H1 (cell line): Measurements from ENCODE around the gene FBXO30. TPM values are rescaled to one million over a fixed set of nuclear protein-coding genes. Genes with fewer than 3 reads are reported as not detected.

Source experiments
- CTCF ChIA-PET: fragments of 300-600 bp; sonication (Branson Sonifier 250); formaldehyde crosslinking; loops from one replicate; lab custom pipeline; 2021; ENCODE audit not compliant: partially characterized antibody; lab: Charles Lee
- POLR2A ChIA-PET: fragments of 300-600 bp; sonication (Branson Sonifier 250); formaldehyde crosslinking; loops from one replicate; lab custom pipeline; 2021; ENCODE audit warnings: inconsistent platforms; ENCODE audit not compliant: partially characterized antibody; lab: Charles Lee
- DNase-seq, 2 experiments: peaks; one replicate each; pipeline versions ENCODE4 v3.0.0 to v3.0.0-alpha.2; 2010 to 2022; ENCODE audit warnings: low spot score in 2 of 2, low read depth in 1 of 2, mixed read lengths in 1 of 2
- FAIRE-seq: peaks from 2 replicates; lab custom pipeline; 2011; peaks lifted over from hg19 to GRCh38; lab: Jason Lieb, UNC
- H2AFZ ChIP-seq: 2 replicates; pipeline ENCODE4 v1.8.1; 2012; ENCODE audit warnings: low read length, inconsistent platforms
- H2AK5ac ChIP-seq: 2 replicates; pipeline ENCODE4 v1.6.1; 2013; ENCODE audit warnings: low read depth, low read length
- H2BK120ac ChIP-seq: replicated peaks from 2 replicates; pipeline ENCODE3; 2013; ENCODE audit warnings: low read depth, low read length, inconsistent platforms
- H2BK12ac ChIP-seq: 2 replicates; pipeline ENCODE4 v1.6.1; 2013; ENCODE audit warnings: low read depth, low read length
- H2BK15ac ChIP-seq: 2 replicates; pipeline ENCODE4 v1.6.1; 2013; ENCODE audit warnings: low read length
- H2BK20ac ChIP-seq: 2 replicates; pipeline ENCODE4 v1.6.1; 2013; ENCODE audit warnings: low read length
- H2BK5ac ChIP-seq: 2 replicates; pipeline ENCODE4 v1.6.1; 2013; ENCODE audit warnings: low read depth, low read length
- H3K14ac ChIP-seq: 2 replicates; pipeline ENCODE4 v1.6.1; 2013; ENCODE audit warnings: inconsistent platforms; ENCODE audit not compliant: insufficient read length
- H3K18ac ChIP-seq: 2 replicates; pipeline ENCODE4 v1.6.1; 2013; ENCODE audit warnings: low read length; ENCODE audit errors: extremely low read depth
- H3K23ac ChIP-seq: 2 replicates; pipeline ENCODE4 v1.6.1; 2013; ENCODE audit warnings: inconsistent platforms; ENCODE audit not compliant: insufficient read length
- H3K23me2 ChIP-seq: 2 replicates; pipeline ENCODE4 v1.6.1; 2013; ENCODE audit warnings: low read depth, low read length
- H3K27ac ChIP-seq: 2 replicates; pipeline ENCODE4 v1.6.1; 2011; ENCODE audit warnings: low read depth, low read length, inconsistent platforms
- H3K27me3 ChIP-seq, 4 experiments: replicated peaks in 1 of 4; 1 replicate in 1 of 4; 2 replicates in 3 of 4; pipeline versions ENCODE4 v1.6.1 to v1.8.1; 2011 to 2013; ENCODE audit warnings: low read length in 3 of 4, mild to moderate bottlenecking in 3 of 4, inconsistent platforms in 2 of 4, mixed read lengths in 2 of 4, moderate library complexity in 1 of 4; ENCODE audit not compliant: control insufficient read depth in 3 of 4, insufficient read depth in 3 of 4; ENCODE audit errors: extremely low read depth in 1 of 4
- H3K36me3 ChIP-seq, 4 experiments: 2 replicates each; pipeline versions ENCODE4 v1.6.1 to v1.8.1; 2011 to 2013; ENCODE audit warnings: mild to moderate bottlenecking in 4 of 4, low read length in 3 of 4, moderate library complexity in 2 of 4, control low read depth in 1 of 4, inconsistent platforms in 1 of 4; ENCODE audit not compliant: insufficient read depth in 4 of 4, control insufficient read depth in 2 of 4
- H3K4ac ChIP-seq: replicated peaks from 2 replicates; pipeline ENCODE3; 2013; ENCODE audit warnings: low read length, low read depth, mixed read lengths, inconsistent platforms; ENCODE audit not compliant: insufficient read length
- H3K4me1 ChIP-seq, 4 experiments: replicated peaks in 1 of 4; 1 replicate in 1 of 4; 2 replicates in 3 of 4; pipeline versions ENCODE4 v1.6.1 to v1.8.1; 2011 to 2013; ENCODE audit warnings: low read length in 3 of 4, inconsistent platforms in 2 of 4, mixed read lengths in 1 of 4; ENCODE audit not compliant: insufficient read depth in 4 of 4, control insufficient read depth in 3 of 4
- H3K4me2 ChIP-seq, 2 experiments: 2 replicates each; pipeline versions ENCODE4 v1.6.1 to v1.8.1; 2011 to 2013; ENCODE audit warnings: low read depth in 2 of 2, low read length in 2 of 2, control low read depth in 1 of 2, inconsistent platforms in 1 of 2, mild to moderate bottlenecking in 1 of 2; ENCODE audit not compliant: insufficient read depth in 1 of 2
- H3K4me3 ChIP-seq, 4 experiments: fragments of 200-600, 300-600 bp in 1 of 4; sonication (generic), shearing (Covaris generic), sonication (Bioruptor Twin) in 1 of 4; 2 replicates each; pipeline versions ENCODE4 v1.5.1 to v1.8.1; 2011 to 2016; ENCODE audit warnings: low read length in 4 of 4, low read depth in 3 of 4, control low read depth in 2 of 4, inconsistent platforms in 2 of 4, mild to moderate bottlenecking in 2 of 4, mixed read lengths in 1 of 4, moderate library complexity in 1 of 4; ENCODE audit not compliant: insufficient read depth in 2 of 4; ENCODE audit errors: extremely low read depth in 1 of 4
- H3K56ac ChIP-seq: replicated peaks from 2 replicates; pipeline ENCODE3; 2013; ENCODE audit warnings: low read depth, mild to moderate bottlenecking, mixed read lengths, low read length, inconsistent platforms; ENCODE audit not compliant: insufficient read length
- H3K79me1 ChIP-seq: 2 replicates; pipeline ENCODE4 v1.6.1; 2013; ENCODE audit warnings: low read depth, low read length, control low read depth
- H3K79me2 ChIP-seq, 2 experiments: 2 replicates each; pipeline versions ENCODE4 v1.6.1 to v1.8.1; 2012 to 2013; ENCODE audit warnings: low read length in 2 of 2, mild to moderate bottlenecking in 2 of 2, inconsistent platforms in 1 of 2; ENCODE audit not compliant: insufficient read depth in 2 of 2, control insufficient read depth in 1 of 2
- H3K9ac ChIP-seq, 4 experiments: replicated peaks in 1 of 4; 1 replicate in 1 of 4; 2 replicates in 3 of 4; pipeline versions ENCODE4 v1.6.1 to v1.8.1; 2011 to 2013; ENCODE audit warnings: low read depth in 3 of 4, low read length in 3 of 4, control low read depth in 2 of 4, mild to moderate bottlenecking in 2 of 4, moderate library complexity in 2 of 4, inconsistent platforms in 1 of 4; ENCODE audit errors: extremely low read depth in 1 of 4
- H3K9me3 ChIP-seq, 2 experiments: 2 replicates each; pipeline versions ENCODE4 v1.6.1 to v1.8.1; 2012 to 2013; ENCODE audit warnings: mild to moderate bottlenecking in 2 of 2, moderate library complexity in 2 of 2, control low read depth in 1 of 2, inconsistent platforms in 1 of 2, low read depth in 1 of 2, low read length in 1 of 2, mixed read lengths in 1 of 2; ENCODE audit not compliant: insufficient read depth in 2 of 2
- H4K20me1 ChIP-seq, 2 experiments: replicated peaks in 1 of 2; 2 replicates each; pipeline versions ENCODE3 to v1.8.1; 2011 to 2013; ENCODE audit warnings: inconsistent platforms in 2 of 2, low read length in 2 of 2, mild to moderate bottlenecking in 1 of 2; ENCODE audit not compliant: insufficient read depth in 2 of 2, control insufficient read depth in 1 of 2
- H4K5ac ChIP-seq: 2 replicates; pipeline ENCODE4 v1.6.1; 2013; ENCODE audit warnings: low read length, low read depth, mixed read lengths, inconsistent platforms; ENCODE audit not compliant: insufficient read length
- H4K8ac ChIP-seq: 2 replicates; pipeline ENCODE4 v1.8.0; 2013; ENCODE audit warnings: mild to moderate bottlenecking, moderate library complexity, low read length, inconsistent platforms; ENCODE audit not compliant: insufficient read depth; ENCODE audit errors: extremely low read depth
- H4K91ac ChIP-seq: replicated peaks from 2 replicates; pipeline ENCODE3; 2013; ENCODE audit warnings: low read length, mixed read lengths, inconsistent platforms; ENCODE audit not compliant: insufficient read length
- BACH1 ChIP-seq: IDR thresholded peaks from 2 replicates; pipeline ENCODE4 v1.6.1; 2012; ENCODE audit warnings: low read length, improper control_type of control experiment
- CBX5 ChIP-seq: fragments of 300-800, 300-1000 bp; sonication (generic); IDR thresholded peaks from 2 replicates; pipeline ENCODE4 v1.7.1; 2016; ENCODE audit warnings: antibody characterized with exemption, low read length, low read depth
- CEBPB ChIP-seq: IDR thresholded peaks from 2 replicates; pipeline ENCODE4 v1.6.1; 2012; ENCODE audit warnings: low read depth, low read length
- CHD1 ChIP-seq: IDR thresholded peaks from 2 replicates; pipeline ENCODE4 v1.6.1; 2012; ENCODE audit warnings: low read depth, low read length, improper control_type of control experiment
- EP300 ChIP-seq, 2 experiments: IDR thresholded peaks; 1 replicate in 1 of 2; 2 replicates in 1 of 2; pipeline ENCODE4 v1.6.1; 2011 to 2012; ENCODE audit warnings: low read depth in 2 of 2, low read length in 2 of 2, mild to moderate bottlenecking in 2 of 2, borderline replicate concordance in 1 of 2, inconsistent platforms in 1 of 2, moderate library complexity in 1 of 2
- KDM1A ChIP-seq: fragments of 200-600, 300-600 bp; sonication (generic); IDR thresholded peaks from 2 replicates; pipeline ENCODE4 v1.7.1; 2016; ENCODE audit warnings: mild to moderate bottlenecking, low read length, borderline replicate concordance
- KDM4A ChIP-seq: IDR thresholded peaks from one replicate; pipeline ENCODE4 v1.7.1; 2012; ENCODE audit warnings: low read depth, mild to moderate bottlenecking, moderate library complexity, low read length, inconsistent platforms; ENCODE audit not compliant: severe bottlenecking
- KDM5A ChIP-seq: fragments of 200-600 bp; IDR thresholded peaks from 2 replicates; pipeline ENCODE4 v1.7.1; 2012; ENCODE audit warnings: mild to moderate bottlenecking, low read length, inconsistent platforms, mixed read lengths
- PHF8 ChIP-seq: fragments of 200-600 bp; sonication (generic); conservative IDR thresholded peaks from 2 replicates; pipeline ENCODE4 v1.7.1; 2012; ENCODE audit warnings: low read depth, mild to moderate bottlenecking, inconsistent platforms, low read length, moderate library complexity
- RFX5 ChIP-seq: IDR thresholded peaks from 2 replicates; pipeline ENCODE4 v1.6.1; 2011; ENCODE audit warnings: low read depth, low read length, improper control_type of control experiment, borderline replicate concordance
- SAP30 ChIP-seq: fragments of 300-600 bp; sonication (generic); IDR thresholded peaks from 2 replicates; pipeline ENCODE4 v1.7.1; 2012; ENCODE audit warnings: low read length, moderate library complexity, mild to moderate bottlenecking, inconsistent platforms; ENCODE audit not compliant: insufficient read depth, insufficient replicate concordance
- SIN3A ChIP-seq, 2 experiments: IDR thresholded peaks in 1 of 2; conservative IDR thresholded peaks in 1 of 2; 2 replicates each; pipeline ENCODE4 v1.6.1; 2011 to 2012; ENCODE audit warnings: low read length in 2 of 2, improper control_type of control experiment in 1 of 2, low read depth in 1 of 2, mild to moderate bottlenecking in 1 of 2
- SIX5 ChIP-seq: IDR thresholded peaks from 2 replicates; pipeline ENCODE4 v1.6.1; 2011; ENCODE audit warnings: mild to moderate bottlenecking, low read depth, low read length
- TEAD4 ChIP-seq: IDR thresholded peaks from 2 replicates; pipeline ENCODE4 v1.6.1; 2012; ENCODE audit warnings: low read depth, low read length, inconsistent platforms, mixed read lengths
- WGBS, 2 experiments: shearing (Covaris generic) in 1 of 2; methylation state at CpG; one replicate each; pipeline versions ENCODE4 v1.1.6 to v1.1.7; 2013 to 2015; ENCODE audit warnings: low lambda C conversion rate in 2 of 2, mixed read lengths in 2 of 2, inconsistent platforms in 1 of 2, low coverage in 1 of 2, missing lambda C conversion rate in 1 of 2; ENCODE audit not compliant: insufficient replicate concordance in 2 of 2, insufficient coverage in 1 of 2, insufficient read length in 1 of 2; ENCODE audit errors: extremely low coverage in 1 of 2, missing lambda C conversion rate in 1 of 2; 5-methylcytosine and 5-hydroxymethylcytosine counted together
- polyA plus RNA-seq, 7 experiments: library from polyadenylated mRNA; depleted of rRNA in 3 of 7; stranded (reverse) in 5 of 7; unstranded in 2 of 7; fragments of >200 nt in 5 of 7; fragments of 200-250 nt in 2 of 7; gene quantifications; 1 replicate in 5 of 7; 2 replicates in 1 of 7; 4 replicates in 1 of 7; pipeline versions ENCODE4 v1.2.1 to v1.2.3, GENCODE V29; 2011 to 2013; ENCODE audit warnings: missing spikeins in 2 of 7, mixed read lengths in 2 of 7
- total RNA-seq: library from RNA; stranded (reverse); fragmentation: NEBNext Ultra II Directional; extraction: Animal tissue kit (Norgen Biotek cat#: 25700); gene quantifications from 2 replicates; pipeline ENCODE4 v1.2.1, GENCODE V29; 2021

Gene FBXO30
- total and polyA plus RNA-seq, 2 of the 8 experiments (the other 6 are each of a cell fraction or from before 2014, with no cell fraction given), result 3.9 to 18.3 TPM

DNA sequence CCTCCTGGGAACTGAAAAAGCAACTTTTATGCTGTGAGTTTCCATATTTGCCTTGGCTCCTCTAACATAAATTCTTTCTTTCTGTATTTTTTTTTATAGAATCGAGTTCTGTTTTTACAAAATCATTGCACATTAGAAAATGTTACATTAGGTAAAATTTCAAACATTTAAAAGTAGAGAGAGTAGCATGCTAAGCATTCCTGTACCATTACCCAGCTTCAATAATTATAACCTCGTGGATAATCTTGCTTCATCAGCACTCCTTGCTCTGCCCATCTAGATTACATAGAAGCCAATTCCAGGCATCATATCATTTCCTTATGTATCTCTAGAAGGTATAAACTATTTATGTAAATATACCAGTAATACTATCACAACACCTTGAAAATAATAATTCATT is 15.4 kb upstream of the FBXO30 start:
- no peak overlapping the region for H3K14ac ChIP-seq
- H2BK120ac ChIP-seq, result no peak overlapping the region
- no peak overlapping the region for H3K4me2 ChIP-seq
- no peak overlapping the region for H3K56ac ChIP-seq
- no peaks in the 10 kb centered on the region for H4K20me1 ChIP-seq
- no peak overlapping the region for H3K23ac ChIP-seq
- FAIRE-seq (no peak), DNase-seq (no peak)
- no peaks in the 10 kb centered on the region for H3K79me2 ChIP-seq
- H4K91ac ChIP-seq, result no peak overlapping the region
- H3K4me1 ChIP-seq, result peaks cover 0 to 4% (median 1%) of the 10 kb centered on the region in 4 experiments; a peak in 2 of 7 replicates
- no peaks in the 10 kb centered on the region for H3K36me3 ChIP-seq
- no peaks in the 10 kb centered on the region for H3K9me3 ChIP-seq
- H2BK5ac ChIP-seq, result no peak overlapping the region
- no peaks in the 10 kb centered on the region for H3K27me3 ChIP-seq
- no peak overlapping the region for H2BK15ac ChIP-seq
- no peak overlapping the region for H3K4me3 ChIP-seq
- ChIA-PET CTCF (no interaction called here), POLR2A (interaction anchor here (0.7 kb wide), 1 partner anchor 1361 kb away, joined by 3 read pairs; no protein-coding TSS in a partner anchor)
- no peak overlapping the region for H2AK5ac ChIP-seq
- H2BK12ac ChIP-seq, result no peak overlapping the region
- H2AFZ ChIP-seq, result no peak overlapping the region
- WGBS, 2 experiments, result 93% methylated on average over 2 of the region's 2 CpGs; no CpG with 5 or more reads in 1 of the 2 experiments
- no peak overlapping the region for H2BK20ac ChIP-seq
- H4K5ac ChIP-seq, result no peak overlapping the region
- H3K79me1 ChIP-seq, result no peaks in the 10 kb centered on the region
- no peak overlapping the region for H4K8ac ChIP-seq
- H3K27ac ChIP-seq, result no peak overlapping the region
- H3K4ac ChIP-seq, result no peak overlapping the region
- no peak overlapping the region for H3K18ac ChIP-seq
- H3K9ac ChIP-seq, result no peak overlapping the region
- H3K23me2 ChIP-seq, result no peaks in the 10 kb centered on the region
- TF ChIP-seq TEAD4 (no peak), SIN3A (conservative IDR thresholded peaks at IDR 0.05 in 1 of 2, IDR thresholded peaks at IDR 0.05 in 1 of 2; ENCODE audit: low read depth in 1 of 2, low read length in 2 of 2) (no peak), BACH1 (no peak), CEBPB (no peak), KDM1A (no peak), CBX5 (no peak), EP300 (IDR thresholded peaks at IDR 0.05; ENCODE audit: borderline replicate concordance in 1 of 2, low read depth in 2 of 2, low read length in 2 of 2) (no peak), SAP30 (no peak), KDM4A (no peak), RFX5 (no peak), SIX5 (no peak), PHF8 (no peak), CHD1 (no peak), KDM5A (no peak)
